SK-N-SH (cell line): ENCODE results near the gene LSS. TPM values are rescaled to one million over a fixed set of nuclear protein-coding genes. Genes with fewer than 3 reads are reported as not detected.

ENCODE experiments used
- CTCF ChIA-PET: fragments of 300-600, 350-600 bp; formaldehyde crosslinking; extraction: SDS; loops from one replicate; lab custom pipeline; 2021; lab: Yijun Ruan, JAX
- POLR2A ChIA-PET: fragments of 350-600 bp; sonication (Branson Sonifier 250); formaldehyde crosslinking; extraction: SDS; loops from one replicate; lab custom pipeline; 2020; ENCODE audit warnings: antibody characterized with exemption, inconsistent platforms; lab: Yijun Ruan, JAX
- DNase-seq: peaks from one replicate; pipeline ENCODE4 v3.0.0; 2012
- H2AFZ ChIP-seq: fragments of 200-600 bp; sonication (generic); 2 replicates; pipeline ENCODE4 v1.8.1; 2016; ENCODE audit warnings: antibody characterized with exemption, mild to moderate bottlenecking, low read depth
- H3F3A ChIP-seq: fragments of 200-600 bp; sonication (generic); replicated peaks from 2 replicates; pipeline ENCODE3; 2016; ENCODE audit warnings: antibody characterized with exemption, mild to moderate bottlenecking; ENCODE audit not compliant: insufficient read depth
- H3K27ac ChIP-seq, 2 experiments: fragments of 200-500 bp in 1 of 2; fragments of 200-600 bp in 1 of 2; sonication (Bioruptor generic) in 1 of 2; sonication (generic), shearing (Covaris generic) in 1 of 2; 2 replicates each; pipeline versions ENCODE4 v1.5.1 to v1.6.1; 2014 to 2016; ENCODE audit warnings: low read depth in 2 of 2, inconsistent platforms in 1 of 2, low read length in 1 of 2, mild to moderate bottlenecking in 1 of 2, mixed read lengths in 1 of 2
- H3K27me3 ChIP-seq: fragments of 200-600 bp; sonication (generic), shearing (Covaris generic); 2 replicates; pipeline ENCODE4 v1.6.1; 2016; ENCODE audit warnings: mixed run types; ENCODE audit not compliant: insufficient read depth
- H3K36me3 ChIP-seq, 2 experiments: fragments of 200-500 bp in 1 of 2; fragments of 200-600 bp in 1 of 2; sonication (Bioruptor generic) in 1 of 2; sonication (generic) in 1 of 2; replicated peaks in 1 of 2; 2 replicates each; pipeline versions ENCODE3 to v1.5.1; 2014 to 2016; ENCODE audit warnings: low read length in 1 of 2, mild to moderate bottlenecking in 1 of 2; ENCODE audit not compliant: insufficient read depth in 2 of 2, control insufficient read depth in 1 of 2
- H3K4me1 ChIP-seq, 2 experiments: fragments of 200-500 bp in 1 of 2; fragments of 200-600 bp in 1 of 2; sonication (Bioruptor generic) in 1 of 2; sonication (generic), shearing (Covaris generic) in 1 of 2; 2 replicates each; pipeline versions ENCODE4 v1.5.1 to v1.6.1; 2014 to 2016; ENCODE audit warnings: low read depth in 1 of 2, low read length in 1 of 2, mixed run types in 1 of 2; ENCODE audit not compliant: insufficient read depth in 2 of 2, control insufficient read depth in 1 of 2
- H3K4me2 ChIP-seq: fragments of 200-600 bp; sonication (generic), shearing (Covaris generic); 2 replicates; pipeline ENCODE4 v1.6.1; 2017; ENCODE audit warnings: mixed run types
- H3K4me3 ChIP-seq, 2 experiments: fragments of 200-500 bp in 1 of 2; fragments of 200-600 bp in 1 of 2; sonication (Bioruptor generic) in 1 of 2; sonication (generic), shearing (Covaris generic) in 1 of 2; 2 replicates each; pipeline versions ENCODE4 v1.5.1 to v1.8.1; 2014 to 2016; ENCODE audit warnings: low read depth in 2 of 2, inconsistent platforms in 1 of 2, low read length in 1 of 2, mild to moderate bottlenecking in 1 of 2, mixed read lengths in 1 of 2, moderate library complexity in 1 of 2
- H3K79me2 ChIP-seq: fragments of 200-600 bp; sonication (generic); 2 replicates; pipeline ENCODE4 v1.8.1; 2017; ENCODE audit warnings: mild to moderate bottlenecking; ENCODE audit not compliant: insufficient read depth
- H3K9ac ChIP-seq: fragments of 200-600 bp; sonication (generic); 2 replicates; pipeline ENCODE4 v1.6.1; 2017; ENCODE audit warnings: mixed run types
- H3K9me2 ChIP-seq: fragments of 200-600 bp; sonication (generic); 2 replicates; pipeline ENCODE4 v1.6.1; 2017; ENCODE audit warnings: mixed run types
- H3K9me3 ChIP-seq: fragments of 200-600 bp; sonication (generic); 2 replicates; pipeline ENCODE4 v1.6.1; 2017; ENCODE audit warnings: mixed run types, mild to moderate bottlenecking, moderate library complexity
- H4K20me1 ChIP-seq: fragments of 200-600 bp; sonication (generic); 2 replicates; pipeline ENCODE4 v1.6.1; 2017; ENCODE audit warnings: mild to moderate bottlenecking, mixed run types; ENCODE audit not compliant: insufficient read depth
- CTCF ChIP-seq: fragments of 200-600 bp; sonication (generic); IDR thresholded peaks from 2 replicates; pipeline ENCODE4 v1.6.1; 2017; ENCODE audit warnings: antibody characterized with exemption, mild to moderate bottlenecking, moderate library complexity
- EZH2phosphoT487 ChIP-seq: fragments of 200-600 bp; sonication (generic); IDR thresholded peaks from 2 replicates; pipeline ENCODE4 v1.6.1; 2017; ENCODE audit warnings: low read depth, mixed run types, mild to moderate bottlenecking, antibody characterized with exemption, moderate library complexity, borderline replicate concordance
- JUND ChIP-seq: IDR thresholded peaks from 2 replicates; pipeline ENCODE4 v1.4.0; 2012
- NRF1 ChIP-seq: IDR thresholded peaks from 2 replicates; pipeline ENCODE4 v1.6.1; 2012; ENCODE audit warnings: low read depth, mild to moderate bottlenecking, low read length
- REST ChIP-seq: IDR thresholded peaks from 2 replicates; pipeline ENCODE4 v1.6.1; 2012; ENCODE audit warnings: mild to moderate bottlenecking, low read depth, low read length, moderate library complexity
- WGBS: methylation state at CpG from one replicate; pipeline ENCODE4 v1.1.6; 2017; ENCODE audit warnings: low lambda C conversion rate; 5-methylcytosine and 5-hydroxymethylcytosine counted together
- polyA plus RNA-seq, 3 experiments: library from polyadenylated mRNA; depleted of rRNA; stranded (reverse); fragments of >200 nt; gene quantifications; 2 replicates each; pipeline ENCODE4 v1.2.3, GENCODE V29; 2012
- TF ChIP-seq, protein P1 (sequence below): IDR thresholded peaks from 2 replicates; pipeline ENCODE4 v1.4.0; 2012; ENCODE audit warnings: low read depth, borderline replicate concordance

Gene LSS
- polyA plus RNA-seq, 1 of the 3 experiments (the other 2 are of a cell fraction), result 38.7 TPM

GRCh38 chr21:46163380-46163779, 65.2 kb downstream of the LSS start (continued):
- TF ChIP-seq REST, result no peak
- TF ChIP-seq CTCF, result no peak
- no peak for TF ChIP-seq EZH2phosphoT487
- TF ChIP-seq, protein P1, sequence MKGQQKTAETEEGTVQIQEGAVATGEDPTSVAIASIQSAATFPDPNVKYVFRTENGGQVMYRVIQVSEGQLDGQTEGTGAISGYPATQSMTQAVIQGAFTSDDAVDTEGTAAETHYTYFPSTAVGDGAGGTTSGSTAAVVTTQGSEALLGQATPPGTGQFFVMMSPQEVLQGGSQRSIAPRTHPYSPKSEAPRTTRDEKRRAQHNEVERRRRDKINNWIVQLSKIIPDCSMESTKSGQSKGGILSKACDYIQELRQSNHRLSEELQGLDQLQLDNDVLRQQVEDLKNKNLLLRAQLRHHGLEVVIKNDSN, result no peak
- no peak for TF ChIP-seq JUND

GRCh38 chr21:46161633-46162592, 66.7 kb downstream of the LSS start:
- no peaks in the 10 kb centered on the region; the same call in 1 of the 2 replicates for H3K9me2 ChIP-seq
- no peak overlapping the region for H3K27ac ChIP-seq
- H3K4me2 ChIP-seq, result no peak overlapping the region
- no peaks in the 10 kb centered on the region for H3K4me1 ChIP-seq
- H3K79me2 ChIP-seq, result no peaks in the 10 kb centered on the region
- no peak overlapping the region for H2AFZ ChIP-seq
- no peaks in the 10 kb centered on the region for H3K9me3 ChIP-seq
- H3K36me3 ChIP-seq, result no peaks in the 10 kb centered on the region
- POLR2A ChIA-PET, result no interaction called here
- H3F3A ChIP-seq, result no peaks in the 10 kb centered on the region
- 89% methylated on average over 35 of the region's 72 CpGs for WGBS
- H3K27me3 ChIP-seq, result no peaks in the 10 kb centered on the region
- no peak overlapping the region for H3K4me3 ChIP-seq
- H3K9ac ChIP-seq, result no peak overlapping the region
- TF ChIP-seq NRF1, result no peak
- DNase-seq, result peak; percentile 30
- no peaks in the 10 kb centered on the region for H4K20me1 ChIP-seq
- CTCF ChIA-PET, result interaction anchor here (0.8 kb wide), 1 partner anchor 15 kb away, joined by 3 read pairs; no protein-coding TSS in a partner anchor
